Brain microvascular endothelial cell (primary cell): ENCODE measurements around the gene MIOS.
A peak's percentile ranks its signal among the peaks of the same experiment; 100 is the strongest.
"Not testable (repeated sequence)": the region's sequence is repeated elsewhere in the genome, so short reads cannot be mapped to it uniquely, and the experiment has no call there.

Experiments
- DNase-seq: peaks from one replicate; pipeline ENCODE4 v3.0.0-alpha.2; 2020
- H3K27ac ChIP-seq: fragments of 250-450 bp; sonication (Bioruptor Pico); 2 replicates; pipeline ENCODE4 v1.5.1; 2020; ENCODE audit warnings: mild to moderate bottlenecking, moderate library complexity
- H3K27me3 ChIP-seq: fragments of 250-450 bp; sonication (Bioruptor Pico); replicated peaks from 2 replicates; pipeline ENCODE4 v1.5.1; 2020; ENCODE audit warnings: mild to moderate bottlenecking
- H3K36me3 ChIP-seq: fragments of 250-450 bp; sonication (Bioruptor Pico); replicated peaks from 2 replicates; pipeline ENCODE4 v1.5.1; 2020; ENCODE audit warnings: mild to moderate bottlenecking
- H3K4me3 ChIP-seq: 2 replicates; pipeline ENCODE4 v1.5.1; 2011; ENCODE audit warnings: low read depth, mild to moderate bottlenecking, control low read depth, low read length, moderate library complexity
- CTCF ChIP-seq: IDR thresholded peaks from 2 replicates; pipeline ENCODE4 v1.5.1; 2011; ENCODE audit warnings: low read depth, mild to moderate bottlenecking, moderate library complexity, low read length, control low read depth, inconsistent platforms; ENCODE audit errors: missing control alignments
- in situ Hi-C: cut with HindIII; loops from 2 replicates; pipeline ENCODE4 v1.10.0; 2017; ENCODE audit warnings: low sequenced_read_pairs, low pct_ligation_motif_present

MIOS gene

GRCh38 chr7:7651479-7651878, 84.8 kb downstream of the MIOS start:
- Histone ChIP-seq H3K27ac (no peak overlapping the region), H3K27me3 (no peaks in the 10 kb centered on the region), H3K36me3 (no peaks in the 10 kb centered on the region), H3K4me3 (no peak overlapping the region)
- no peak for DNase-seq
- in situ Hi-C loops, result no loop called here
- TF ChIP-seq CTCF, result no peak

GRCh38 chr7:7652798-7653540, 86.3 kb downstream of the MIOS start:
- Histone ChIP-seq H3K27ac (no peak overlapping the region), H3K4me3 (no peak overlapping the region), H3K27me3 (no peaks in the 10 kb centered on the region), H3K36me3 (no peaks in the 10 kb centered on the region)
- DNase-seq, result no peak
- in situ Hi-C loops, result no loop called here
- TF ChIP-seq CTCF, result no peak

- in situ Hi-C loops, result no loop called here
- peak; percentile 72 for TF ChIP-seq CTCF
- no peak for DNase-seq
Measured at GRCh38 chr7:7653593-7654187, 87.0 kb downstream of the MIOS start.

GRCh38 chr7:7654964-7655715, 88.5 kb downstream of the MIOS start:
- TF ChIP-seq CTCF, result no peak
- Histone ChIP-seq H3K4me3 (no peak overlapping the region), H3K27ac (no peak overlapping the region), H3K36me3 (no peaks in the 10 kb centered on the region), H3K27me3 (no peaks in the 10 kb centered on the region)
- in situ Hi-C loops, result no loop called here
- DNase-seq, result no peak

More at GRCh38 chr7:7653593-7654187, 87.0 kb downstream of the MIOS start:
- no peaks in the 10 kb centered on the region for H3K36me3 ChIP-seq
- no peak overlapping the region for H3K4me3 ChIP-seq
- H3K27ac ChIP-seq, result no peak overlapping the region
- H3K27me3 ChIP-seq, result no peaks in the 10 kb centered on the region

GRCh38 chr7:7656459-7656858, 89.8 kb downstream of the MIOS start:
- H3K27me3 ChIP-seq, DNase-seq, in situ Hi-C loops, H3K4me3 ChIP-seq, H3K27ac ChIP-seq, H3K36me3 ChIP-seq: not testable (repeated sequence)
